K562 (cell line): ENCODE measurements around the gene FAM107B.

Source experiments
- BHLHE40 ChIP-seq: IDR thresholded peaks from 2 replicates; pipeline ENCODE4 v1.6.1; 2011; ENCODE audit warnings: low read length, improper control_type of control experiment
- CHD2 ChIP-seq: IDR thresholded peaks from 2 replicates; pipeline ENCODE4 v1.6.1; 2011; ENCODE audit warnings: low read depth, low read length
- KDM1A ChIP-seq, 2 experiments: fragments of 450-650 bp; IDR thresholded peaks; 2 replicates each; pipeline ENCODE4 v1.6.1; 2016; ENCODE audit warnings: mild to moderate bottlenecking in 2 of 2
- SP2 ChIP-seq: IDR thresholded peaks from 2 replicates; pipeline ENCODE4 v1.6.1; 2011; ENCODE audit warnings: mild to moderate bottlenecking, low read depth, low read length, moderate library complexity; ENCODE audit not compliant: poor library complexity, severe bottlenecking; ENCODE audit errors: extremely low read depth
- TBP ChIP-seq: optimal IDR thresholded peaks from 2 replicates; pipeline ENCODE3; 2011; ENCODE audit warnings: low read depth, low read length, improper control_type of control experiment
- ZBTB43 ChIP-seq: sonication (generic); formaldehyde crosslinking; IDR thresholded peaks from 2 replicates; pipeline ENCODE4 v1.8.0; 2023; ENCODE audit warnings: mild to moderate bottlenecking, missing genetic modification reagents

DNA sequence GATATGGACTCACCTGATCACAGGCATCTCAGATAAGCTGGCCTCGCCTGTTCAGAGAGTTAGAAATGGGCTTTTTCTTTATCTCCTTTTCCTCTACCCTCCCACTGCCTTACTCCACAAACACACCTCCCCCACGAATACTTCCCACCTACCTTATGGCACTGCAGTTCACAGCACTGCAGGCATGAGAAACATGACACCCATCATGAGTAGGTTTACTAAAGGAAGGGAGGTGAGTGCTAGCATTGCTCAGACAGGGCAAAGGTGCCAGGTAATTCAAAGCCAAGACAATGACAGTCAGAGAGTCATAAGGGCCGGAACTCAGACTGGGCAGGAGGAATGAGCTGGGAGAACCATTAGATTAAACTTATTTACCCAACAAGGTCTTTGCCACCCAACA is 220.6 kb downstream of the FAM107B start:
- TF ChIP-seq CHD2 (no peak), SP2 (no peak), ZBTB43 (CRISPR knock-in tag) (no peak), KDM1A (IDR thresholded peaks at IDR 0.05) (no peak), TBP (no peak), BHLHE40 (no peak)
